ENCODE measurements around the gene MYL12A.

Gene MYL12A

DNA sequence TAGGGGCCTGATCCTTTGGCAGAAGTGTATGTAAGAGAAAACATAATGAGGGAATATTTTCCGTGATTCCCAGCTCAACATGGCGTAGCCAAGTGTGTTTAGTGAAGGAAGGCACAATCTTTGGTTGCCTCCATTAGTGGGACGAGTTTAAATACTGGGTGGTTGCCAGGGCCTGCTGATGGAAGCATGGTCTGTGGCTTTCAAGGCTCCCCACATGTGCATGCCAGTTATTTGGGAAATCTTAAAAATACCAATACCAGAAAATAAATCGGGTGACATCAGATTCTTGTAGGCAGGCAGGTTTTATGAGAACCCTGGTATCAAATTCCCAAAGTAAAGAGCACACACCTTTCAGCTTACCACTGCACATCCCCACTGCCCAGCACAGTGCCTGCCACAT lies 7.1 kb downstream of the MYL12A start:
- TF ChIP-seq, protein P1, sequence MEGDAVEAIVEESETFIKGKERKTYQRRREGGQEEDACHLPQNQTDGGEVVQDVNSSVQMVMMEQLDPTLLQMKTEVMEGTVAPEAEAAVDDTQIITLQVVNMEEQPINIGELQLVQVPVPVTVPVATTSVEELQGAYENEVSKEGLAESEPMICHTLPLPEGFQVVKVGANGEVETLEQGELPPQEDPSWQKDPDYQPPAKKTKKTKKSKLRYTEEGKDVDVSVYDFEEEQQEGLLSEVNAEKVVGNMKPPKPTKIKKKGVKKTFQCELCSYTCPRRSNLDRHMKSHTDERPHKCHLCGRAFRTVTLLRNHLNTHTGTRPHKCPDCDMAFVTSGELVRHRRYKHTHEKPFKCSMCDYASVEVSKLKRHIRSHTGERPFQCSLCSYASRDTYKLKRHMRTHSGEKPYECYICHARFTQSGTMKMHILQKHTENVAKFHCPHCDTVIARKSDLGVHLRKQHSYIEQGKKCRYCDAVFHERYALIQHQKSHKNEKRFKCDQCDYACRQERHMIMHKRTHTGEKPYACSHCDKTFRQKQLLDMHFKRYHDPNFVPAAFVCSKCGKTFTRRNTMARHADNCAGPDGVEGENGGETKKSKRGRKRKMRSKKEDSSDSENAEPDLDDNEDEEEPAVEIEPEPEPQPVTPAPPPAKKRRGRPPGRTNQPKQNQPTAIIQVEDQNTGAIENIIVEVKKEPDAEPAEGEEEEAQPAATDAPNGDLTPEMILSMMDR (IDR thresholded peaks at IDR 0.05; ENCODE audit: insufficient read depth, low read depth, low read length, missing control alignments), result no peak
- H3K4me3 ChIP-seq (ENCODE audit: low read length), result no peak overlapping the region
- no peak for DNase-seq (ENCODE audit: low read depth)

DNA sequence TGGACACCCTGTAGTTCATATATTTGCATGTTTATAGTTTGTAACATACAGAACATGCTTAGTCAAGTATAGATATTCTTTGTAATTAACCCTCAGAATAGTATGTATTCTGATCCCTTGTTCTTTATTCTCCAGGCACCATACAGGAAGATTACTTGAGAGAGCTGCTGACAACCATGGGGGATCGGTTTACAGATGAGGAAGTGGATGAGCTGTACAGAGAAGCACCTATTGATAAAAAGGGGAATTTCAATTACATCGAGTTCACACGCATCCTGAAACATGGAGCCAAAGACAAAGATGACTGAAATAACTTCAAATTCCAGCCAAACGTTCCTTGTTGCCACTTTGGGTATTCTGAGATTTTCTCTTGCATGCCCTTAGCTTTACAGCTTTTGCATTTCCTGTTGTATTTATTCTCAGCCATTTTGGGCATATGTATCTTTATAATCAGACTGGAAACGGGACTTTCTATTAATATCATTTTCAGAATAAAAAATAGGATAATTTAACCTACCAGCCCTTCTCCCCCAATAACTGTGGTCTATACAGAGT lies 8.1 kb downstream of the MYL12A start:
- peak; percentile 37 for DNase-seq (ENCODE audit: low read depth)
- H3K4me3 ChIP-seq (ENCODE audit: low read length), result no peak overlapping the region
- TF ChIP-seq, protein P1 (IDR thresholded peaks at IDR 0.05; ENCODE audit: insufficient read depth, low read depth, low read length, missing control alignments), result no peak

DNA sequence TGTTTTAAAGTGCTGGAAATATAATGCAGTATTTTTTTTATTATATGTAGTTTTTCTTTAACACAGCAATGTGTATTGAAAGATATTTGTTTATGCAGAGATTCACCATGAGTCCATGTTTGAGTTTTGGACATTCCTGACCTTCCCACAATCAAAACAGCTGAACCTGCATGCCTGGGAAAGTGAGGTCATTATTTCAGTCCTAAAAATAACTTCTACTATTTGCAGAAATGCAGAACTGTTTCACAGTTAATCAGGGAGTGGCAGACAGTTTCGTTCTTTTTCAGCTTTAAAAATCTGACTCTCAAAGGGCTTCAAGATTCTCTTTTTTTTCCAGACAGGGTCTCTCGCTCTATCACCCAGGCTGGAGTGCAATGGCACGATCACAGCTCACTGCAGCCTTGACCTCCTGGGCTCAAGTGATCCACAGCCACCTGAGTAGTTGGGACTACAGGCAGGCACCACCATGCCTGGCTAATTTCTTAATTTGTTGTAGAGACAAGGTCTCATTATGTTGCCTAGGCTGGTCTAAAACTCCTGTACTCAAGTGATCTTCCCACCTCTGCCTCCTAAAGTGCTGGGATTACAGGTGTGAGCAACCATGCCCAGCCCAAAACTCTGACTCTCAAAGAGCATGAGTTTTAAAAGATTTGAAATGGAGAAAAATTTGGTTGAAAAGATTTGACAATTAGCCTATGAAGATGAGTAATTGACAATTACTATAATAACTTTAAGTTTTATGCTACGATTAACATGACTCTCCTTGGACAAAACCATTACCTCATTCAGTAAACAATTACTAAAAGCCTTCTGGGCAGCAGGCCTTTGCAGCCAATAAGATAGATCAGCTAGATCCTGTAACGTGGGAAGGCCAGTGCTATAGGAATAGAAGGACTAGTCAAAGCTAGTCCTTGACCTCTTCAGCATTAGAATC lies 9.4 kb downstream of the MYL12A start:
- DNase-seq (ENCODE audit: low read depth), result peak; percentile 90
- TF ChIP-seq, protein P1 (IDR thresholded peaks at IDR 0.05; ENCODE audit: insufficient read depth, low read depth, low read length, missing control alignments), result no peak
- no peak overlapping the region for H3K4me3 ChIP-seq (ENCODE audit: low read length)

DNA sequence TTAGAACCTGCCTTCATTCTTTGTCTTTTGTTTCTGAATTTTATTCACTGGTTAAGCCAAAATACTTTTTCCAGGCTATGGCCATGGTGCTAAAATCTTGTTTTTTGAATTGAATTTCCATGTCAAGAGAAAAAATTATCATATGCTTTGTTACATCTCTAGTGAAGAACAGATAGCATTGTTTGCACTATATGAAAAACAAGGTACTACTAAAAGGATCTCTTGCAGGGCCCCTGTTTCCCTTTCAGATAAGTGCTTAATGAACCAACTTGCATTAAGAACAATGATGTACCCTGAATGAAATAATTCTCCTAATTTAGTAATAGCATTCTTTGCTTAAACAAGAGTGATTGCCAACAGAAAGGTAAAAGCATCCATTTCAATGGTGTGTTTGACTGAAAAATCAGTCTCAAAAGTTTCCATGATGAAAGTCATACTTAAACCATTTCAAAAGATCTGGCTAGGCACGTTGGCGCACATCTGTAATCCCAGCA lies 10.1 kb downstream of the MYL12A start:
- no peak overlapping the region for H3K4me3 ChIP-seq (ENCODE audit: low read length)
- TF ChIP-seq, protein P1 (IDR thresholded peaks at IDR 0.05; ENCODE audit: insufficient read depth, low read depth, low read length, missing control alignments), result no peak
- DNase-seq (ENCODE audit: low read depth), result no peak

DNA sequence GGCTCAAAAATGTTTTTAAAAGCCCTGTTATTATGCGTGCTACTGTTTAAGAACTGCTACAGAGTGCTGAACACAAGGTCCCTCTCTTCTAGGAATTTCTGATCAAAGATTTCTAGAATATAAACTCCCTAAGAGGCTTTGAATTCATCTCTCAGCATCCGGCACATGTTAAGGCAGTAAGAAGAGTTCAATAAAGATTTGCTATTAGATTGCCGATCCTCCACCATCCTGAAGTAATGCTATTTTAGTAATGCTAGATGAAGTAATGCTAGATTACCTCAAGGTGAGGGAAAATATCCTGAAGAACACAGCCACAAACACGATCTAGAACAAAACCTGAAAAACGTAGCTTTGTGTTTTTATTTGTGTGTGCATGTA lies 13.4 kb downstream of the MYL12A start:
- TF ChIP-seq, protein P1 (IDR thresholded peaks at IDR 0.05; ENCODE audit: insufficient read depth, low read depth, low read length, missing control alignments), result no peak
- no peak for DNase-seq (ENCODE audit: low read depth)
- peak overlapping the region; percentile 66 for H3K4me3 ChIP-seq (ENCODE audit: low read length)

DNA sequence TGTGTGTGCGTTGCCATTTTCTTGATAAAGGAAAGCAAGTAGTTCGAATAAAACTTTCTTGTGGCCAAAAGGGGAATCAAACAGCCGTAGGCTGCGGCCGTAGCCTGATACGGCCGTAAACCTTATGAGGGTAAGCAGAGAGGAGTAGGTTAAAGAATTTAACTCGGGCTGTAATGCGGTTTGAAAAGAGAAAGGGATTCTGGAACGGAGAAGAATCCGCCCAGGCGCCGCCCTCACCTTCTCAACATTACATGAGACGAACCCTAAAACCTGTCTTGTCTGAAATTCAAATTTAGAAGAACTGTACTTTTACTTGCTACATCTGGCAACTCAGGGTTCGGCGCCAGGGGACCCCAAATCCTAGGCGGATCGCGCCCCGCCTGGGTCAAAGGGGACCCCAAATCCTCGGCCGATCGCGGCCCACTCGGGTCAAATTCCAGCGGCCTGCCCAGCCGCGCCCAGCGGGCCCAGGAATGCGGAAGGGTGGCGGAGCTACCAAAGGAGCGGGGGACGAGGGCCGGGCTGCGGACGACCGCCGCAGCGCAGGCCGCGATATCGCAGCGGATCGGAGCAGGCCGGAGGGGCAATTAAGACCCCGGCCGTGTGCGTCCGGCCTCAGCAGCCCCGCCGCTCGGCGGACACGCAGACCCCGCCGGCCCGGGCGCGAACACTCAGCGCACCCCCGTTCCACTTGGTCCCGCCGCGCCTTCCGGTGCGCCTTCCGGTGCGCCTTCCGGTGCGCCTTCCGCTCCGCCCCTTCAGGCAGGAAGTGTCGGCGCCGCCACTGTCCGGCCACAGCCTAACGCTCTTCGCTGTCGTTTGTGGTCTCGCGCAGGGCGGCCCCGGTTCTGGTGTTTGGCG lies 14.0 kb downstream of the MYL12A start, which contains the start of gene MYL12B:
Gene MYL12B, plus strand, starts transcription at position 761 of the 861 bp plus-strand sequence. CDS start 10,766 bp downstream, outside the sequence.
- TF ChIP-seq, protein P1 (IDR thresholded peaks at IDR 0.05; ENCODE audit: insufficient read depth, low read depth, low read length, missing control alignments), result no peak
- DNase-seq (ENCODE audit: low read depth), result peak; percentile 83
- H3K4me3 ChIP-seq (ENCODE audit: low read length), result peak within 1 kb of the TSS; percentile 66
